Activated T-helper 1 cell treated with anti-CD3 and anti-CD28 coated beads, Interleukin-12 subunit alpha, Interleukin-12 subunit beta, Interleukin-2, Interleukin-4 antibody, amounts not matched to agents 30 ng/mL and 10 ng/mL and 1 ng/mL, durations not matched to agents 14 hours and 24 hours and 36 hours (primary cell): ENCODE data around the gene SLC28A3. TPM values are rescaled to one million over a fixed set of nuclear protein-coding genes. Genes with fewer than 3 reads are reported as not detected.

Experiments
- DNase-seq: peaks from one replicate; pipeline ENCODE4 v3.0.0; 2021; ENCODE audit warnings: low spot score
- H3K27ac Mint-ChIP-seq: one replicate; pipeline ENCODE4 v1.8.0; 2021; ENCODE audit warnings: mild to moderate bottlenecking, mixed read lengths
- H3K27me3 Mint-ChIP-seq: one replicate; pipeline ENCODE4 v1.8.0; 2022; ENCODE audit warnings: mild to moderate bottlenecking, moderate library complexity, mixed read lengths; ENCODE audit not compliant: insufficient read depth
- H3K36me3 Mint-ChIP-seq: one replicate; pipeline ENCODE4 v1.8.0; 2021; ENCODE audit warnings: low read depth, mixed read lengths
- H3K4me1 Mint-ChIP-seq: one replicate; pipeline ENCODE4 v1.8.0; 2021; ENCODE audit warnings: low read depth, mixed read lengths
- H3K4me3 Mint-ChIP-seq: one replicate; pipeline ENCODE4 v1.8.0; 2021; ENCODE audit warnings: mild to moderate bottlenecking, moderate library complexity, mixed read lengths
- H3K9me3 Mint-ChIP-seq: one replicate; pipeline ENCODE4 v1.8.0; 2021; ENCODE audit warnings: mixed read lengths
- intact Hi-C: fragments of 100-400 bp; cut with micrococcal nuclease; formaldehyde crosslinking; loops from one replicate; pipeline ENCODE4 v1.15.1; 2024
- total RNA-seq: library from RNA; stranded (reverse); gene quantifications from 2 replicates; pipeline ENCODE4 v1.2.3, GENCODE V29; 2022

SLC28A3 gene
- total RNA-seq, 1 donor from 2014 or later, result 0.60 TPM

DNA sequence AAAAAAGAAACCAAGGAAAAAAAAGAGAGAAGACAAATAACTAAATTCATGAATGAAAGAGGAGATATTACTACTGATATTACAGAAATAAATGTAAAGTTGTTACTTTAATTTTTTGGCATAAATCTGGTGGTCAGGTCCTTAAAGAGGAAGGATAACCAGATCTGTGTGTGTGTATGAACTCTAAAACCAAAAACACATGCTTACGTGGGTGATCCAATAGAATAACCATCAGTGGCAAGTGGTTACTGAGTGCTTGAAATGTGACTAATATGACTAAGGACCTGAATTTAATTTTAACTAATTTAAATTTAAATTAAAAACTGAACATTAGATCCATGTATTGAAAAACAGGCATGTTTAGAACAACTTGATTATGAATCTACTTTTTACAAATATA is 10.3 kb downstream of the SLC28A3 start:
- Mint-ChIP-seq H3K4me1 (no peaks in the 10 kb centered on the region), H3K27ac (no peak overlapping the region), H3K4me3 (no peak overlapping the region), H3K27me3 (peaks cover 9% of the 10 kb centered on the region), H3K36me3 (peaks cover 1% of the 10 kb centered on the region), H3K9me3 (peaks cover 11% of the 10 kb centered on the region)
- intact Hi-C loops, result no loop called here
- DNase-seq, result no peak

DNA sequence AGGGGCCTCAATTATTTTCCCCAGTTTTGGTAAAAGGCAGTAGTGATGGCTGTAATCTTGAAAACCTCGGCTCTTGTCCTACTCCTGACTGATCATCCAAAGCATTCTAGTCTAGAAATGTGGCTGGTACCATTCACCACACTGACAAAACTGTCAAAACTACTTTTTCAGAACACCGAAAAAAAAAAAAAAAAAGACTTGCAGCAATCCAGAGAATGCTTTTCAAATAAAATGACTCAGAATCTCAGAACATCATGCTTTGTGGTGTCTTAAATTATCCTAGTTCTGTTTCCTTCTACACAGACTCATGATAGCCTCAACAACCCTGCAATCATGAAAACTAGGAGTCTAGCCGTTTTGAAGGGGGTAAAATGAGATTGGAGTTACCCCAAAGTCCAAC is 13.4 kb downstream of the SLC28A3 start:
- peaks cover 11% of the 10 kb centered on the region for H3K9me3 Mint-ChIP-seq
- no peak for DNase-seq
- no peak overlapping the region for H3K27ac Mint-ChIP-seq
- no peaks in the 10 kb centered on the region for H3K4me1 Mint-ChIP-seq
- H3K4me3 Mint-ChIP-seq, result no peak overlapping the region
- H3K36me3 Mint-ChIP-seq, result peaks cover 1% of the 10 kb centered on the region
- intact Hi-C loops, result no loop called here
- peaks cover 8% of the 10 kb centered on the region for H3K27me3 Mint-ChIP-seq

DNA sequence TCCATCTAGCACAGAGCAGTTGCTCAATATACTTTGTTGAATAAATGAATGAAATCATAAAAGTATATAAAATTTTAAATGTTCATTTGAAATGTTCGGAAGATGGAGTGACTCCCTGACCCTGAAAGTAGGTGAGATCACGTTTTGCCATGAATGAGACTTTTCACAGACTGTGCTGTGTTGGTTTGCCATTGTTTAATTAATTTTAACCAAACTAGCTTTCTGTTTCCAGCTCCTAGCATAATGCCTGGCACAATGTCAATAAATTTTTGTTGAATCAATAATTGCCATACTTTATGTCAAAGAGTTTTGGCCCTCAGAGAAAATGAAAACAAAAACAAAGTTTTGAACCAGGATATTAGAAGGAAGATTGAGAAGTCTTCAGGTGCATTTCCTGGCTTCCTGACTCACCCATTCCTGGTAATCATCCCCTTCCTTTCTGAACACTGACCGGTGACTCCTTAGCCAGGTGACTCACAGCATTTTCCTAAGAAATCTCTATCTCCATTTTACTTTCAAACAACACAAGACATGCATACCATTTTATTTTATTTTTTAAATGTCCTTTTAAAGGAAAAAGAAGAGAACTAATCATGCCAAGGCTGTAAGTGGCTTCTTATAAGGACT is 15.1 kb downstream of the SLC28A3 start:
- Mint-ChIP-seq H3K9me3 (peaks cover 11% of the 10 kb centered on the region), H3K27ac (no peak overlapping the region), H3K36me3 (peaks cover 1% of the 10 kb centered on the region), H3K27me3 (peaks cover 3% of the 10 kb centered on the region), H3K4me3 (no peak overlapping the region), H3K4me1 (no peaks in the 10 kb centered on the region)
- no peak for DNase-seq
- intact Hi-C loops, result no loop called here

DNA sequence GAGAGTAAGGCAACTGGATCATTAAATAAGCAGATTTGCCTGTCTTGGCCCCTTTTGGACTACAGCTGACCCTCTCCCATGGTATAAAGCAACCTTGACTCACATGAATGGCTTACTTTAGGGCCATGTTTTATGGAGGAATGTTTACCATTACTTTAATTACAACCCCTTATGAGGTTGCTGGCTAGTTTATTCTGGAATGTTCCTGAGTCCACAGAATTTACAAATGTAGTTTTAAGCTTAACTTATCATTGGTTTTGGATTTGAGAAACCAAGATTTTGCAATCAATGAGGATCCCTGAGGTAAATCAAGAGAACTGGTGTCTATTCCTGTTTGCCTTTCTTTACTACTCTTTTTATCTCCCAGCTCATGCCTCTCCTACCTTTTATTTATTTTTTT is 15.7 kb downstream of the SLC28A3 start:
- Mint-ChIP-seq H3K4me1 (no peaks in the 10 kb centered on the region), H3K27me3 (no peaks in the 10 kb centered on the region), H3K27ac (no peak overlapping the region), H3K4me3 (no peak overlapping the region), H3K9me3 (peaks cover 11% of the 10 kb centered on the region), H3K36me3 (peaks cover 1% of the 10 kb centered on the region)
- intact Hi-C loops, result no loop called here
- DNase-seq, result no peak

DNA sequence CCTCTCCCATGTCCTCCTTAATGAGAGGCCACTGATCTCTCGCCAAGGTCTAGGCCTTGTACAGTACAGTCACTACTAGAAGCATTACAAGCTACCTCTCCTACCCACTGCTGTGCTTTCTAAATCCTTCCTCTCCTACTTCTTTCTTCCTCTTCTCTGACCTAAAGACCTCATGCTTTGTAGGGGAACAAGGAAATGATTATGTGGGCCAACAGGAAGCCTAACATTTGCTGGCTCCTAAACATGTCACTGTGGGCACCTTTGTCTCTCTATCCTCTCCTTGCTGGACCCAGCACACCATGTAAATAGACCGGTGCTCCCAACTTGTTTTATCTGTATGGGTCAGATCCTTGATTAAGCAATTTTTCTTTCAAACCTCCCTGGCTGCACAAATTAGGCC is 16.7 kb downstream of the SLC28A3 start:
- peaks cover 7% of the 10 kb centered on the region for H3K9me3 Mint-ChIP-seq
- H3K4me1 Mint-ChIP-seq, result no peaks in the 10 kb centered on the region
- intact Hi-C loops, result no loop called here
- H3K4me3 Mint-ChIP-seq, result no peak overlapping the region
- no peaks in the 10 kb centered on the region for H3K27me3 Mint-ChIP-seq
- no peak for DNase-seq
- no peak overlapping the region for H3K27ac Mint-ChIP-seq
- peaks cover 1% of the 10 kb centered on the region for H3K36me3 Mint-ChIP-seq

DNA sequence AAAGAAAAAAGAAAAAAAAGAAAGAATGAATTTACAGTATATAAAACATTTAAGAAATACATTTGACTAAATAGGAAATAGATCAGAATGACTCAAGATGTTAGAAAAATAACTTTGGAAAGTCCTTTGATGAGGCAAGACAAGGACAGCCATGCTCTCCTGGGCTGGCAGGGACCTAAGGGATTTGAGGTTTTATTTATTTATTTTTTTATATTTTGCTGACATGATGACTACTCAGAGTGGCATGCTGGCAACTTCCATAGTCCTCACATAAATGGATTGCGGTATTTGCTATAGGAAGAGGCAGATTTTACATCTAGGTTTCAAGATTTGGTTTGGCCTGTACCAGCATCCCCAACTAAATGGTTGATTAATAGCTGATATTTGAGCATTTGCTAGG is 17.7 kb downstream of the SLC28A3 start:
- Mint-ChIP-seq H3K4me1 (no peaks in the 10 kb centered on the region), H3K27me3 (no peaks in the 10 kb centered on the region), H3K4me3 (no peak overlapping the region), H3K36me3 (no peaks in the 10 kb centered on the region), H3K27ac (no peak overlapping the region), H3K9me3 (peaks cover 1% of the 10 kb centered on the region)
- no peak for DNase-seq
- intact Hi-C loops, result no loop called here

DNA sequence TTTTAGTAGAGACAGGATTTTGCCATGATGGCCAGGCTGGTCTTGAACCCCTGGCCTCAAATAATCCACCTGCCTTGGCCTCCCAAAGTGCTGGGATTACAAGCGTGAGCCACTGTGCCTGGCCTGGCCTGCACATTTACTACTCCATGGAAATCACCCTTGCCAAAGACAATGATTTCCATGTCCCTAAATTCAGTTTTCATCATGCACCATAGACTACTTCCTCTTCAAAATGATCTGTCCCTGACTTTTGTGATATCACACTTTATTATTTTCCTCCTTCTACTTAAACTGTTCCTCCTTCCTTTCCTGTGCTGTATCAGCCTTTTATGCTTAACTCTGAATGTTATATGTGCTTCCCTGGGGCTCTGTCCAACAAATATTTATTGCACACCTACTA is 20.3 kb downstream of the SLC28A3 start:
- H3K9me3 Mint-ChIP-seq, result no peaks in the 10 kb centered on the region
- intact Hi-C loops, result no loop called here
- H3K4me3 Mint-ChIP-seq, result no peak overlapping the region
- no peak for DNase-seq
- peaks cover 18% of the 10 kb centered on the region for H3K4me1 Mint-ChIP-seq
- no peaks in the 10 kb centered on the region for H3K36me3 Mint-ChIP-seq
- no peak overlapping the region for H3K27ac Mint-ChIP-seq
- H3K27me3 Mint-ChIP-seq, result no peaks in the 10 kb centered on the region

DNA sequence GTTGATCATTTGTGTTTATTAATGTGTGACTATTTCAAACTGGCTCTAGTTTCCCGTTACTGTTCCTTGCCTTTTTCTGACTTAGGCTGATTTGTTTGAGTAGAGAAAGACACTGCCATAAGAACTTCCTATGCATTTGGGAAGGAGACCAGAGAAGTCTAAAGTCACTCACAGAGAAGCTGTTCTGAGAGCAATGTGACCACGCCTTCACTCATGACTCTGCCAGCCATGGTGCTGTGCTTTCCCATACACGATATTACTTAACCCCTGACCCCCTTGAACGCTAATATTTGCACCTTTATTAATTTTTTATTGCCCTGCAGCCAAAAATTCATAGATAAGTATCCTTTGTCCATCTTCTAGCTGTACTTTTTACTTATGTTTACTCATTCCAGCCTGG is 20.9 kb downstream of the SLC28A3 start:
- H3K4me1 Mint-ChIP-seq, result peaks cover 24% of the 10 kb centered on the region
- no peaks in the 10 kb centered on the region for H3K36me3 Mint-ChIP-seq
- no peak overlapping the region for H3K27ac Mint-ChIP-seq
- no peak overlapping the region for H3K4me3 Mint-ChIP-seq
- no peaks in the 10 kb centered on the region for H3K27me3 Mint-ChIP-seq
- no peak for DNase-seq
- intact Hi-C loops, result no loop called here
- no peaks in the 10 kb centered on the region for H3K9me3 Mint-ChIP-seq

DNA sequence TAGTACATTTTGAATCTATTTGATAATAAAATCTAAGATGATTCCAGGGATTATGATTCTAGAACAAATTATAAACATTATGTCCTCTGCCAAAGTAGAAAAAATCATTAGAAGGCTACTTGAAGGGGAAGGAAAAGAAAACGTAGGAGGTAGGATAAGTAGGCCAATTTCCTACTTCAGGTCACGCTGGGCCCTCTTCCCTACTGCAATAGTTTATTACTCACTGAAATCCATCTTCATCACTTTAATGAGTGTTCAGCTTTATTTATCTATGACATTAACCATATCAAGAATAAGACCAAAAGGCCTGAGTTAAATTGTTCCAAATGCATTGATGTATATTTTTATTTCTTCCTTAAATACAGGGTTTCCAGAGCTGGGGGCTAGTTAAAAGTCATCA is 21.6 kb downstream of the SLC28A3 start:
- H3K27me3 Mint-ChIP-seq, result no peaks in the 10 kb centered on the region
- H3K4me3 Mint-ChIP-seq, result no peak overlapping the region
- intact Hi-C loops, result no loop called here

DNA sequence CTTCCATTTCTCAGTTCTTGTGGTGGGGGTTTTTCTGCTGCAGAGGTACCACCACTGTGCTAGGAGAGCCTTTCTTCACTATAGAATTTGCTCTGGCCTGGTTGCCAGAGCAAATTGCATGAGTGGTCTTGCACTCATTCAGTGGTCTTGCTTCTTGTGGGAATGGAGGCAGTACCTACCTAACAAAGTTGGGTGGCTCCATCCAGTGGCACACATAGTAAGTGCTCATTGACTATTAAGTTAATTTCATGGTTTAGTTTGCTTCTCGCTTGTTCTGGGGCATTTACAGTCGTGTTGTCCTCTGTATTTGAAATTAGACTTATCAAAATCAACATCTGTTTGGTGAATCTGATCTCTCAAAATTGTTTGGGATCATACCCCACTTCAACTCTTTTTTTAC is 23.0 kb downstream of the SLC28A3 start:
- no peaks in the 10 kb centered on the region for H3K9me3 Mint-ChIP-seq
- H3K27ac Mint-ChIP-seq, result no peak overlapping the region
- DNase-seq, result no peak
- H3K4me3 Mint-ChIP-seq, result no peak overlapping the region
- peaks cover 41% of the 10 kb centered on the region for H3K4me1 Mint-ChIP-seq
- intact Hi-C loops, result no loop called here
- H3K27me3 Mint-ChIP-seq, result no peaks in the 10 kb centered on the region
- H3K36me3 Mint-ChIP-seq, result no peaks in the 10 kb centered on the region

More for the DNA sequence above, 21.6 kb downstream of the SLC28A3 start:
- Mint-ChIP-seq H3K36me3 (no peaks in the 10 kb centered on the region), H3K27ac (no peak overlapping the region), H3K4me1 (peaks cover 30% of the 10 kb centered on the region), H3K9me3 (no peaks in the 10 kb centered on the region)
- no peak for DNase-seq

DNA sequence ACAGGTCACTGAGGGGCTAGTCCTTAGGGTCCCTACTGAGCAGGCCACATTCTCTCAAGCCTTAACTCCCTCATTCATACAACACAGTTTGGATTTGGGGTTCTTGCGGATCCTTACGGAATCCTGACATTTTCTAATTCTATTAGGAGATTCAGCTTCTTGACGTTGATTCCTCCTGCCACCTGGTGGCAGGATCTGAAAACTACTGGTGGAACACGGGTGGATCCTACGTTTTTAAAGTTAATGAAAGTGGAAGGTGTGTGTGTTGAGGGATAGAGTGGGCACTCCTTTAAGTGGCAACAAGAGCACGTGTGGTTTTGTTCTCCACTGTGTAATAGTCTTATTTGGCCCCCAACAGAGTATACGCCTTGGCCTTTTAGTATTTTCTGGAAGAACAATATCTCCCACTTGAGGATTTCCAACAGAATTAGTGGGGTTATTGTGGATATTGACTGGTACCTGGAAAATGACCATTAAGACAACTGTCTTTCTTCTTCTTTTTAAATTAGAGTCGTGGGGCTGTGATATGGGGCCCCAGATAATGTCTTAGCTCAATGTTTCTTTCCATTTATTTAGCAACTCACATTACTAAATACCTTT is 25.2 kb downstream of the SLC28A3 start:
- Mint-ChIP-seq H3K36me3 (no peaks in the 10 kb centered on the region), H3K4me1 (peaks cover 41% of the 10 kb centered on the region), H3K9me3 (no peaks in the 10 kb centered on the region), H3K27ac (peak overlapping the region; percentile 15), H3K4me3 (no peak overlapping the region), H3K27me3 (no peaks in the 10 kb centered on the region)
- DNase-seq, result peak; percentile 46
- intact Hi-C loops, result loop anchor here (1.0 to 2.0 kb wide), 6 partner anchors 22 to 377 kb away; partner anchors contain the start of genes HNRNPK and RMI1

DNA sequence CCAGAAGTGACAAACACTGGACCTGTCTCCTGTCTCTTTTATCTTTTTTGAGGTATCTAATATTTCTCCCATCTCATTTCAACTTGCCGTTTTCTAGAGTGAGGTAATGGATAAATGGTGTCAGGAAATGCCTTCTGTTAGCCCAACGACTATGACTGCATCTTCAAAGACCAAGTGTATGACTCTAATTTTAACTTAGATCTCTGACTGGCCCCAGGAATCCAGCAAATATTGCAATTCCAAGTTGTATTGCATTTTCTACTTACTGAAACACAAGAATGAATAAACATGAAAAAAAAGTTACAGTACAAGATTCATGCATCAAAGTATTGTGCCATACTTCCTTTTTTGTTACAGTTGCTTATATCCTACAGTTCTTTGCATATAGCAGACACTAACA is 26.3 kb downstream of the SLC28A3 start:
- Mint-ChIP-seq H3K36me3 (no peaks in the 10 kb centered on the region), H3K9me3 (no peaks in the 10 kb centered on the region), H3K27me3 (no peaks in the 10 kb centered on the region), H3K4me1 (peaks cover 41% of the 10 kb centered on the region), H3K27ac (peak overlapping the region; percentile 23), H3K4me3 (no peak overlapping the region)
- intact Hi-C loops, result loop anchor here (2.0 kb wide), 2 partner anchors 44 to 334 kb away; partner anchors contain the start of genes HNRNPK and RMI1
- DNase-seq, result no peak

DNA sequence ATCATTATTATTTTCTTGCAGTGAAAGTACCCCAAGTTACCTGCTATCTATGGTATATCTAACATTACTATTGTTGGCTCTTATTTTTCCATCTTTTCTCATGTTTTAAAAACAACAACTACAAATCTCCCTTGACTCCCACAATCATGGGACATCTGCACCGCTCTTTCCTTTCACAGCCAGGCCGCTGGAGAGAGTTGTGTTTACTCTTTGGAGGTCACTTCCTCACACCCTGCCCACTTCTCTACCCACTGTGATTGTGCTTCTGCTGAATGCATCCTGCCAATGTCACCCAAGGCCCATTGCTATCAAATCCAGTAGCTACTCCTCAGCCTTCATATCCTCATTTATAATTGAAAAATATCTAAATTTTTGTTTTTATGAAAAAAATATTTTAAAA is 29.7 kb downstream of the SLC28A3 start:
- no peak for DNase-seq
- H3K27me3 Mint-ChIP-seq, result no peaks in the 10 kb centered on the region
- no peaks in the 10 kb centered on the region for H3K9me3 Mint-ChIP-seq
- H3K36me3 Mint-ChIP-seq, result peaks cover 2% of the 10 kb centered on the region
- H3K4me1 Mint-ChIP-seq, result peaks cover 37% of the 10 kb centered on the region
- no peak overlapping the region for H3K4me3 Mint-ChIP-seq
- no peak overlapping the region for H3K27ac Mint-ChIP-seq
- intact Hi-C loops, result no loop called here
